PC-3 (cell line): ENCODE results near the gene SNTG2.

Source experiments
- EZH2 ChIP-seq: fragments of 300-600 bp; sonication (generic); IDR thresholded peaks from one replicate; pipeline ENCODE4 v1.6.1; 2017; ENCODE audit warnings: antibody characterized with exemption, mild to moderate bottlenecking, low read length; ENCODE audit not compliant: unreplicated experiment
- TF ChIP-seq, protein P1 (sequence below): fragments of 300-600 bp; sonication (generic); conservative IDR thresholded peaks from 2 replicates; pipeline ENCODE4 v1.5.1; 2017; ENCODE audit warnings: antibody characterized with exemption, low read depth, mild to moderate bottlenecking, low read length

DNA sequence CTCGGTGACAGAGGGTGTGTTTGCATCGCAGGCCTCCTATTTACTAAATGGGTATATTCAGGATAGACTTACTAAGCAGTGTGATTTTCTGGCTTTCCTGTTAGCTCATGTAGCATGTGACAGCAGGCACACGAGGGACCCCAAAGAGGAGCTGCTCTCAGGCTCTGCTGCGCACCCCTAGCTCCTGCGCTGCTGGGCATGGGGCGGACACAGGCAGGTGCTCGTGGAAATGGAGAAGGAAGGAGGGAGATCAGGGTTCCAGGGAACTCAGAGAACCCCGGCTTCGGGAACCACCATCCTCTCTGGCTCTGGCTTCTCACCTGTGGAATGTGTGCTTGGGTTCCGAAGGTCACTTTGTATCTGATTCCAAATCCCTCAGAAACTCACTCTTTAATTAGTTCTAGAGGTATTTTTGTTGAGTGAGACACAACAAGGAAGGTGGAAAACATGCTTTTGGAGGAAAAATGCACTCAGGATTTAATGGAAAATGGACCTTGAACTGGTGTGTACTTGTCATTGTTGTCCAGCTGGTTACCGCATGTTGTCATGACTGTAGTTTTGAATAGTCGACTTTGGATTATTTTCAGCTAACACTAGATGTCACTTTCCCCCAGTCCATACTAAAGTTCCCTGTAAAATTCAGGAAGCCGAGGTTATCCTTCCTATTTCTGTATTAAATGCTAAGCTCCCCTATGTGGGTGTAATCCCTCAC is 3.5 kb downstream of the SNTG2 start:
- no peak for TF ChIP-seq EZH2
- TF ChIP-seq, protein P1, sequence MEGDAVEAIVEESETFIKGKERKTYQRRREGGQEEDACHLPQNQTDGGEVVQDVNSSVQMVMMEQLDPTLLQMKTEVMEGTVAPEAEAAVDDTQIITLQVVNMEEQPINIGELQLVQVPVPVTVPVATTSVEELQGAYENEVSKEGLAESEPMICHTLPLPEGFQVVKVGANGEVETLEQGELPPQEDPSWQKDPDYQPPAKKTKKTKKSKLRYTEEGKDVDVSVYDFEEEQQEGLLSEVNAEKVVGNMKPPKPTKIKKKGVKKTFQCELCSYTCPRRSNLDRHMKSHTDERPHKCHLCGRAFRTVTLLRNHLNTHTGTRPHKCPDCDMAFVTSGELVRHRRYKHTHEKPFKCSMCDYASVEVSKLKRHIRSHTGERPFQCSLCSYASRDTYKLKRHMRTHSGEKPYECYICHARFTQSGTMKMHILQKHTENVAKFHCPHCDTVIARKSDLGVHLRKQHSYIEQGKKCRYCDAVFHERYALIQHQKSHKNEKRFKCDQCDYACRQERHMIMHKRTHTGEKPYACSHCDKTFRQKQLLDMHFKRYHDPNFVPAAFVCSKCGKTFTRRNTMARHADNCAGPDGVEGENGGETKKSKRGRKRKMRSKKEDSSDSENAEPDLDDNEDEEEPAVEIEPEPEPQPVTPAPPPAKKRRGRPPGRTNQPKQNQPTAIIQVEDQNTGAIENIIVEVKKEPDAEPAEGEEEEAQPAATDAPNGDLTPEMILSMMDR: peak; percentile 49; the same call in 1 of the 2 replicates
